D721Med (cell line): Measurements from ENCODE around the gene ZFYVE16.
"Not testable (repeated sequence)": the region's sequence is repeated elsewhere in the genome, so short reads cannot be mapped to it uniquely, and the experiment has no call there.

Source experiments
- DNase-seq: peaks from one replicate; pipeline ENCODE4 v3.0.0; 2011; ENCODE audit warnings: low spot score; ENCODE audit not compliant: insufficient read length
- FAIRE-seq: peaks from 2 replicates; lab custom pipeline; 2011; peaks lifted over from hg19 to GRCh38; lab: Jason Lieb, UNC
- CTCF ChIP-seq: IDR thresholded peaks from 2 replicates; pipeline ENCODE4 v1.5.1; 2012; ENCODE audit warnings: mild to moderate bottlenecking, control low read depth; ENCODE audit not compliant: insufficient read depth; ENCODE audit errors: missing control alignments

Gene ZFYVE16

GRCh38 chr5:80453366-80453765, 45.5 kb downstream of the ZFYVE16 start:
- no peak for DNase-seq
- no peak for TF ChIP-seq CTCF
- FAIRE-seq, result no peak

- FAIRE-seq, result no peak
- no peak for DNase-seq
- no peak for TF ChIP-seq CTCF
These were observed 55.4 kb downstream of the ZFYVE16 start for GRCh38 chr5:80463269-80463668.

- no peak for TF ChIP-seq CTCF
- FAIRE-seq (no peak), DNase-seq (no peak)
These were observed 59.0 kb downstream of the ZFYVE16 start for GRCh38 chr5:80466669-80467485.

GRCh38 chr5:80468131-80468530, 60.3 kb downstream of the ZFYVE16 start:
- TF ChIP-seq CTCF, result no peak
- FAIRE-seq (no peak), DNase-seq (no peak)

GRCh38 chr5:80470631-80471030, 62.8 kb downstream of the ZFYVE16 start:
- not testable (repeated sequence) for DNase-seq, FAIRE-seq

GRCh38 chr5:80474929-80475328, 67.1 kb downstream of the ZFYVE16 start:
- no peak for FAIRE-seq
- no peak for DNase-seq
- no peak for TF ChIP-seq CTCF

GRCh38 chr5:80479713-80480112, 71.8 kb downstream of the ZFYVE16 start:
- FAIRE-seq, result no peak

More at GRCh38 chr5:80479713-80480112, 71.8 kb downstream of the ZFYVE16 start:
- no peak for TF ChIP-seq CTCF
- no peak for DNase-seq
